RWPE1 (cell line): ENCODE measurements around the gene ARFRP1.

Experiments
- CTCF ChIA-PET: fragments of 350-600 bp; sonication (Branson Sonifier 250); formaldehyde crosslinking; extraction: SDS; loops from one replicate; lab custom pipeline; 2021; lab: Yijun Ruan, JAX
- POLR2A ChIA-PET: fragments of 400-600 bp; formaldehyde crosslinking; extraction: SDS; loops from one replicate; lab custom pipeline; 2020; ENCODE audit warnings: antibody characterized with exemption; ENCODE audit not compliant: low non-redundant PET; lab: Yijun Ruan, JAX
- DNase-seq: peaks from one replicate; pipeline ENCODE4 v3.0.0; 2012; ENCODE audit warnings: low spot score
- H3K27ac ChIP-seq: fragments of 450-650 bp; 2 replicates; pipeline ENCODE4 v1.5.1; 2017
- TF ChIP-seq, protein P1 (sequence below): fragments of 450-650 bp; conservative IDR thresholded peaks from 2 replicates; pipeline ENCODE4 v1.5.1; 2017; ENCODE audit warnings: low read depth, mild to moderate bottlenecking

The ARFRP1 gene

GRCh38 chr20:63658749-63659187, 49.0 kb downstream of the ARFRP1 start:
- peak; percentile 53 for DNase-seq
- ChIA-PET CTCF (interaction anchor here (0.5 to 1.7 kb wide), 4 partner anchors 16 to 394 kb away, joined by 3 to 8 read pairs (median 4); partner anchors contain the start of gene PTK6), POLR2A (interaction anchor here (0.6 to 1.2 kb wide), 6 partner anchors 13 to 85 kb away, joined by 3 to 7 read pairs (median 3); partner anchors contain the start of genes GMEB2 and HELZ2)
- peak overlapping the region; percentile 89 for H3K27ac ChIP-seq
- TF ChIP-seq, protein P1, sequence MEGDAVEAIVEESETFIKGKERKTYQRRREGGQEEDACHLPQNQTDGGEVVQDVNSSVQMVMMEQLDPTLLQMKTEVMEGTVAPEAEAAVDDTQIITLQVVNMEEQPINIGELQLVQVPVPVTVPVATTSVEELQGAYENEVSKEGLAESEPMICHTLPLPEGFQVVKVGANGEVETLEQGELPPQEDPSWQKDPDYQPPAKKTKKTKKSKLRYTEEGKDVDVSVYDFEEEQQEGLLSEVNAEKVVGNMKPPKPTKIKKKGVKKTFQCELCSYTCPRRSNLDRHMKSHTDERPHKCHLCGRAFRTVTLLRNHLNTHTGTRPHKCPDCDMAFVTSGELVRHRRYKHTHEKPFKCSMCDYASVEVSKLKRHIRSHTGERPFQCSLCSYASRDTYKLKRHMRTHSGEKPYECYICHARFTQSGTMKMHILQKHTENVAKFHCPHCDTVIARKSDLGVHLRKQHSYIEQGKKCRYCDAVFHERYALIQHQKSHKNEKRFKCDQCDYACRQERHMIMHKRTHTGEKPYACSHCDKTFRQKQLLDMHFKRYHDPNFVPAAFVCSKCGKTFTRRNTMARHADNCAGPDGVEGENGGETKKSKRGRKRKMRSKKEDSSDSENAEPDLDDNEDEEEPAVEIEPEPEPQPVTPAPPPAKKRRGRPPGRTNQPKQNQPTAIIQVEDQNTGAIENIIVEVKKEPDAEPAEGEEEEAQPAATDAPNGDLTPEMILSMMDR: no peak

- TF ChIP-seq, protein P1: no peak
- ChIA-PET CTCF (interaction anchor here (0.5 to 1.7 kb wide), 5 partner anchors 16 to 395 kb away, joined by 3 to 8 read pairs (median 4); partner anchors contain the start of gene PTK6), POLR2A (interaction anchor here (0.5 to 1.2 kb wide), 7 partner anchors 8 to 89 kb away, joined by 3 to 7 read pairs (median 3); partner anchors contain the start of genes GMEB2 and HELZ2)
- H3K27ac ChIP-seq: peak within 1 kb of the TSS; percentile 89
- peak; percentile 99 for DNase-seq
Observed at GRCh38 chr20:63657937-63658748, 49.6 kb downstream of the ARFRP1 start, which contains the start of gene RTEL1. Gene RTEL1 (plus strand): TSS chr20:63658312. CDS start chr20:63659403, 1,091 bp downstream.

- H3K27ac ChIP-seq: peak overlapping the region; percentile 89
- no peak for DNase-seq
- POLR2A ChIA-PET: interaction anchor here (0.5 to 1.2 kb wide), 4 partner anchors 9 to 89 kb away, joined by 3 to 7 read pairs (median 5); partner anchors contain the start of gene GMEB2
- TF ChIP-seq, protein P1: no peak
- CTCF ChIA-PET: interaction anchor here (0.6 to 1.7 kb wide), 3 partner anchors 15 to 166 kb away, joined by 4 to 8 read pairs (median 4); partner anchors contain the start of gene PTK6
Observed at GRCh38 chr20:63657260-63657936, 50.4 kb downstream of the ARFRP1 start.

DNA sequence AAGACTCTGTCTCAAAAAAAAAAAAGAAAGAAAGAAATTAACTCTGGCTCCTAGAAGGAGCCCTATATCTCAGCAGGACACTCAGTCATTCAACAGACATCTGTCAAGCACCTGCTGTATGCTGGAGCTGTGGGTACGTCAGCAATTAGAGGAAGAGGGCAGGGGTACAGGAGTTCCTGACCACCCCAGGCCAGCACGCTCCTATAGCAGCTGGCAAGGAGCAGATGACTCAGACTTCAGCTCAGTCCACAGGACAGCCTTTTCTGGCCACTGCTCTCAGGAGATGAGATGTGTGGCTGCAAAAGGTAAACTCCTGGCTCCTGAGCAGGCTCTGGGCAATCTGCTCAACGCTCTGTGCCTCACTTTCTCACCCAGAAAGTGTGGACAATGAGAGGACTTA, 51.3 kb downstream of the ARFRP1 start:
- DNase-seq: no peak
- ChIA-PET POLR2A (interaction anchor here (0.7 kb wide), 1 partner anchor 87 kb away, joined by 3 read pairs; no protein-coding TSS in a partner anchor), CTCF (no interaction called here)
- TF ChIP-seq, protein P1: no peak
- peak overlapping the region; percentile 89 for H3K27ac ChIP-seq

GRCh38 chr20:63655249-63655648, 52.5 kb downstream of the ARFRP1 start:
- POLR2A ChIA-PET: no interaction called here
- no peak for DNase-seq
- TF ChIP-seq, protein P1: no peak
- CTCF ChIA-PET: no interaction called here
- peak overlapping the region; percentile 89 for H3K27ac ChIP-seq
